Endothelial cell of umbilical vein (primary cell): ENCODE data around the gene NHS.

Experiments
- CTCF ChIP-seq, 2 donors: IDR thresholded peaks; 1 replicate in 1 of 2; 2 replicates in 1 of 2; pipeline ENCODE4 v1.5.1; 2011; ENCODE audit warnings: low read length in 2 of 2, mild to moderate bottlenecking in 2 of 2, moderate library complexity in 2 of 2, control low read depth in 1 of 2, inconsistent platforms in 1 of 2, low read depth in 1 of 2; ENCODE audit not compliant: insufficient read depth in 1 of 2; ENCODE audit errors: extremely low read depth in 1 of 2
- EZH2 ChIP-seq: IDR thresholded peaks from 2 replicates; pipeline ENCODE4 v1.6.1; 2012; ENCODE audit warnings: borderline replicate concordance, low read depth, mild to moderate bottlenecking, moderate library complexity, low read length, inconsistent platforms; ENCODE audit not compliant: severe bottlenecking
- FOS ChIP-seq: IDR thresholded peaks from 2 replicates; pipeline ENCODE4 v1.6.1; 2011; ENCODE audit warnings: mild to moderate bottlenecking, low read length, moderate library complexity, borderline replicate concordance; ENCODE audit not compliant: insufficient read depth
- GATA2 ChIP-seq: IDR thresholded peaks from 2 replicates; pipeline ENCODE4 v1.7.0; 2011; ENCODE audit warnings: low read depth, mild to moderate bottlenecking, moderate library complexity, mixed read lengths, low read length; ENCODE audit not compliant: insufficient read length, insufficient read depth
- MAX ChIP-seq: IDR thresholded peaks from 2 replicates; pipeline ENCODE4 v1.6.1; 2011; ENCODE audit not compliant: insufficient read depth, insufficient read length
- MYC ChIP-seq: IDR thresholded peaks from one replicate; pipeline ENCODE4 v1.6.1; 2011; ENCODE audit warnings: mild to moderate bottlenecking, low read depth, low read length
- POLR2A ChIP-seq: IDR thresholded peaks from 2 replicates; pipeline ENCODE4 v1.6.1; 2012; ENCODE audit warnings: low read depth, mild to moderate bottlenecking, control low read depth, low read length
- POLR2AphosphoS5 ChIP-seq: IDR thresholded peaks from 2 replicates; pipeline ENCODE4 v1.6.1; 2012; ENCODE audit warnings: low read depth, mild to moderate bottlenecking, control low read depth, low read length, moderate library complexity; ENCODE audit not compliant: insufficient read depth

GRCh38 chrX:17567821-17568220 is 192.8 kb downstream of the NHS start:
- TF ChIP-seq MAX, result no peak
- TF ChIP-seq CTCF (IDR thresholded peaks at IDR 0.05; ENCODE audit: extremely low read depth in 1 of 2, insufficient read depth in 1 of 2, low read depth in 1 of 2, low read length in 2 of 2), result no peak
- no peak for TF ChIP-seq EZH2
- TF ChIP-seq POLR2A, result no peak
- TF ChIP-seq MYC, result no peak
- TF ChIP-seq POLR2AphosphoS5, result no peak
- no peak for TF ChIP-seq GATA2
- no peak for TF ChIP-seq FOS
